A549 (cell line): Measurements from ENCODE around the gene SHC2. TPM values are rescaled to one million over a fixed set of nuclear protein-coding genes. Genes with fewer than 3 reads are reported as not detected.

Experiments used
- ATAC-seq, 2 experiments: fragments of 200-7000 bp in 1 of 2; fragments of >200 bp in 1 of 2; cut with Nextera tagmentation in 1 of 2; cut with Tn5 transposase in 1 of 2; 3 replicates each; pipeline versions ENCODE4 v1.8.0 to v1.9.1; 2018 to 2020; ENCODE audit warnings: mild to moderate bottlenecking in 1 of 2, moderate library complexity in 1 of 2
- CTCF ChIA-PET: fragments of 300-600 bp; sonication (Branson Sonifier 250); formaldehyde crosslinking; extraction: SDS; loops from one replicate; lab custom pipeline; 2021; ENCODE audit warnings: antibody characterized with exemption, inconsistent platforms; lab: Yijun Ruan, JAX
- POLR2A ChIA-PET: fragments of 350-600 bp; formaldehyde crosslinking; extraction: SDS; loops from one replicate; lab custom pipeline; 2021; ENCODE audit warnings: antibody characterized with exemption, inconsistent platforms; lab: Yijun Ruan, JAX
- DNase-seq, 2 experiments: peaks; one replicate each; pipeline versions ENCODE4 v3.0.0 to v3.0.0-alpha.2; 2011 to 2016; ENCODE audit warnings: low read depth in 1 of 2, low spot score in 1 of 2
- FAIRE-seq: peaks from 2 replicates; lab custom pipeline; 2011; peaks lifted over from hg19 to GRCh38; lab: Jason Lieb, UNC
- H3K27ac ChIP-seq, 2 experiments: fragments of >200 bp; sonication (Bioruptor Twin); formaldehyde crosslinking; 3 replicates each; pipeline ENCODE4 v1.5.1; 2016 to 2017
- H3K4me1 ChIP-seq: fragments of >200 bp; sonication (Bioruptor Twin); formaldehyde crosslinking; 3 replicates; pipeline ENCODE4 v1.6.1; 2016
- H3K4me2 ChIP-seq: fragments of >200 bp; sonication (Bioruptor Twin); formaldehyde crosslinking; 3 replicates; pipeline ENCODE4 v1.6.1; 2016
- H3K4me3 ChIP-seq: fragments of >200 bp; sonication (Bioruptor Twin); formaldehyde crosslinking; 3 replicates; pipeline ENCODE4 v1.5.1; 2016
- H3K9me3 ChIP-seq: fragments of >200 bp; sonication (Bioruptor Twin); formaldehyde crosslinking; 3 replicates; pipeline ENCODE4 v1.6.1; 2016
- CEBPB ChIP-seq, 2 experiments: fragments of >200 bp in 1 of 2; sonication (Bioruptor Twin) in 1 of 2; formaldehyde crosslinking in 1 of 2; IDR thresholded peaks; 2 replicates each; pipeline ENCODE4 v1.6.1; 2012 to 2016
- ELK1 ChIP-seq: fragments of 150-350 bp; IDR thresholded peaks from 2 replicates; pipeline ENCODE4 v1.6.1; 2014; ENCODE audit warnings: low read depth, mild to moderate bottlenecking, low read length
- ESRRA ChIP-seq: fragments of 150-350 bp; IDR thresholded peaks from 2 replicates; pipeline ENCODE4 v1.6.1; 2014; ENCODE audit warnings: mild to moderate bottlenecking, low read length, borderline replicate concordance
- FOXS1 ChIP-seq: fragments of 250-450 bp; sonication (Bioruptor Pico); IDR thresholded peaks from 2 replicates; pipeline ENCODE4 v1.5.0; 2020; ENCODE audit warnings: mild to moderate bottlenecking, moderate library complexity
- GATA3 ChIP-seq: IDR thresholded peaks from 2 replicates; pipeline ENCODE4 v1.6.1; 2012; ENCODE audit warnings: borderline replicate concordance
- HMGXB4 ChIP-seq: fragments of 250-450 bp; sonication (Bioruptor Pico); IDR thresholded peaks from 2 replicates; pipeline ENCODE4 v1.5.0; 2021; ENCODE audit warnings: mild to moderate bottlenecking, moderate library complexity, borderline replicate concordance
- HOXA7 ChIP-seq: fragments of 250-450 bp; sonication (Bioruptor Pico); IDR thresholded peaks from 2 replicates; pipeline ENCODE4 v1.5.0; 2020; ENCODE audit warnings: mild to moderate bottlenecking, moderate library complexity
- HOXB13 ChIP-seq: fragments of 250-450 bp; sonication (Bioruptor Pico); IDR thresholded peaks from 2 replicates; pipeline ENCODE4 v1.5.0; 2020; ENCODE audit warnings: low read depth, mild to moderate bottlenecking, moderate library complexity
- MAX ChIP-seq: IDR thresholded peaks from 2 replicates; pipeline ENCODE4 v1.6.1; 2012
- MAZ ChIP-seq: fragments of 150-350 bp; IDR thresholded peaks from 2 replicates; pipeline ENCODE4 v1.6.1; 2014; ENCODE audit warnings: antibody characterized with exemption, low read depth, low read length, borderline replicate concordance
- MYC ChIP-seq: IDR thresholded peaks from 2 replicates; pipeline ENCODE4 v1.6.1; 2012; ENCODE audit warnings: mild to moderate bottlenecking, inconsistent platforms, low read length, improper control_type of control experiment, borderline replicate concordance
- NFE2L2 ChIP-seq: fragments of 150-350 bp; conservative IDR thresholded peaks from 2 replicates; pipeline ENCODE4 v1.6.1; 2014; ENCODE audit warnings: low read length
- PBX3 ChIP-seq: IDR thresholded peaks from 2 replicates; pipeline ENCODE4 v1.6.1; 2012
- PHF8 ChIP-seq: fragments of 200-600 bp; sonication (generic); IDR thresholded peaks from 2 replicates; pipeline ENCODE4 v1.6.1; 2016; ENCODE audit warnings: low read depth, mild to moderate bottlenecking, antibody characterized with exemption, moderate library complexity, borderline replicate concordance
- POLR2AphosphoS2 ChIP-seq: conservative IDR thresholded peaks from 2 replicates; pipeline ENCODE4 v1.6.1; 2012; ENCODE audit warnings: low read length, improper control_type of control experiment, inconsistent platforms
- RNF2 ChIP-seq: fragments of 200-600 bp; sonication (generic); IDR thresholded peaks from 2 replicates; pipeline ENCODE4 v1.6.1; 2016; ENCODE audit warnings: low read depth, mild to moderate bottlenecking, antibody characterized with exemption, moderate library complexity, borderline replicate concordance
- SMC3 ChIP-seq: fragments of >200 bp; sonication (Bioruptor Twin); formaldehyde crosslinking; IDR thresholded peaks from 3 replicates; pipeline ENCODE4 v1.6.1; 2018; ENCODE audit warnings: inconsistent platforms
- TFCP2L1 ChIP-seq: fragments of 250-450 bp; sonication (Bioruptor Pico); IDR thresholded peaks from 2 replicates; pipeline ENCODE4 v1.5.0; 2021; ENCODE audit warnings: mild to moderate bottlenecking
- TP53 ChIP-seq: fragments of 250-450 bp; sonication (Bioruptor Pico); IDR thresholded peaks from 2 replicates; pipeline ENCODE4 v1.5.0; 2021; ENCODE audit warnings: mild to moderate bottlenecking, moderate library complexity
- USF2 ChIP-seq: fragments of 450-650 bp; IDR thresholded peaks from 2 replicates; pipeline ENCODE4 v1.6.1; 2014; ENCODE audit warnings: antibody characterized with exemption
- ZSCAN20 ChIP-seq: fragments of 250-450 bp; sonication (Bioruptor Pico); IDR thresholded peaks from 2 replicates; pipeline ENCODE4 v1.8.0; 2022; ENCODE audit warnings: mild to moderate bottlenecking, moderate library complexity
- WGBS: methylation state at CpG from one replicate; pipeline ENCODE4 v1.1.6; 2017; ENCODE audit errors: missing lambda C conversion rate; 5-methylcytosine and 5-hydroxymethylcytosine counted together
- polyA plus RNA-seq, 4 experiments: library from polyadenylated mRNA; depleted of rRNA in 3 of 4; stranded (reverse); fragments of >200 nt; fragmentation: RNase III in 1 of 4; extraction: RNeasy Plus Mini Kit Qiagen cat#74134 plus additional on column Dnase treatment in 1 of 4; gene quantifications; 2 replicates in 3 of 4; 3 replicates in 1 of 4; pipeline ENCODE4 v1.2.3, GENCODE V29; 2011 to 2017

The SHC2 gene
- polyA plus RNA-seq, 2 of the 4 experiments (the other 2 are of a cell fraction): 0.36 to 0.58 TPM

- ChIA-PET POLR2A (no interaction called here), CTCF (no interaction called here)
- H3K27ac ChIP-seq: no peak overlapping the region
- no peak for DNase-seq
- 93% methylated on average over 1 of the region's 2 CpGs for WGBS
- no peak for FAIRE-seq
- H3K4me2 ChIP-seq: no peak overlapping the region
- no peak overlapping the region for H3K4me3 ChIP-seq
- no peaks in the 10 kb centered on the region for H3K4me1 ChIP-seq
- no peaks in the 10 kb centered on the region for H3K9me3 ChIP-seq
- TF ChIP-seq ESRRA (no peak), HOXA7 (CRISPR knock-in tag) (no peak), FOXS1 (no peak), RNF2 (no peak), ZSCAN20 (no peak), POLR2AphosphoS2 (no peak), MAZ (no peak), PHF8 (no peak), HOXB13 (CRISPR knock-in tag) (no peak), TP53 (CRISPR knock-in tag) (no peak)
- ATAC-seq: no peak
These were observed 18.7 kb downstream of the SHC2 start for GRCh38 chr19:442085-442484.

- FAIRE-seq: no peak
- no peak for TF ChIP-seq MYC
- no peak for TF ChIP-seq PBX3
- no peak for TF ChIP-seq SMC3
- no peak for TF ChIP-seq GATA3
- TF ChIP-seq HMGXB4 (CRISPR knock-in tag): no peak
- TF ChIP-seq TFCP2L1 (CRISPR knock-in tag): no peak
- TF ChIP-seq MAX: no peak
- TF ChIP-seq CEBPB (IDR thresholded peaks at IDR 0.05): no peak
- TF ChIP-seq ELK1: no peak
- no peak for TF ChIP-seq NFE2L2
- TF ChIP-seq TP53 (CRISPR knock-in tag): no peak
- TF ChIP-seq USF2: no peak
- TF ChIP-seq ESRRA: no peak
- no peak for TF ChIP-seq HOXB13 (CRISPR knock-in tag)
- 27% methylated on average over 16 of the region's 23 CpGs for WGBS
- CTCF ChIA-PET: no interaction called here
- no peak overlapping the region for H3K27ac ChIP-seq
- DNase-seq: no peak
- ATAC-seq: no peak
- H3K9me3 ChIP-seq: no peaks in the 10 kb centered on the region
- H3K4me1 ChIP-seq: no peaks in the 10 kb centered on the region
- no peak overlapping the region for H3K4me3 ChIP-seq
- POLR2A ChIA-PET: no interaction called here
- H3K4me2 ChIP-seq: no peak overlapping the region
These were observed 19.5 kb downstream of the SHC2 start for GRCh38 chr19:441213-441836.
